WTC11 (cell line): ENCODE data around the gene KLF7. TPM values are rescaled to one million over a fixed set of nuclear protein-coding genes. Genes with fewer than 3 reads are reported as not detected.

Experiments used
- ATAC-seq: fragments of 200-7000 bp; cut with Tn5 transposase; 2 replicates; pipeline ENCODE4 v1.10.0; 2021; ENCODE audit warnings: mild to moderate bottlenecking, moderate library complexity
- CTCF ChIA-PET: fragments of 300-600 bp; sonication (Branson Sonifier 250); formaldehyde crosslinking; loops from one replicate; lab custom pipeline; 2021; ENCODE audit warnings: antibody characterized with exemption; lab: Charles Lee
- POLR2A ChIA-PET: fragments of 350-600 bp; sonication (Branson Sonifier 250); formaldehyde crosslinking; loops from one replicate; lab custom pipeline; 2021; ENCODE audit warnings: antibody characterized with exemption; lab: Charles Lee
- DNase-seq: peaks from one replicate; pipeline ENCODE4 v3.0.0; 2021; ENCODE audit warnings: low spot score
- H3K27ac Mint-ChIP-seq: 2 replicates; pipeline ENCODE4 v1.8.0; 2021; ENCODE audit warnings: mixed read lengths
- H3K27me3 Mint-ChIP-seq: 2 replicates; pipeline ENCODE4 v1.8.0; 2021; ENCODE audit warnings: low read depth, mild to moderate bottlenecking, moderate library complexity, mixed read lengths
- H3K36me3 Mint-ChIP-seq: 2 replicates; pipeline ENCODE4 v1.8.0; 2021; ENCODE audit warnings: mixed read lengths
- H3K4me1 Mint-ChIP-seq: 2 replicates; pipeline ENCODE4 v1.8.0; 2022; ENCODE audit warnings: mixed read lengths
- H3K4me3 Mint-ChIP-seq: 2 replicates; pipeline ENCODE4 v1.8.0; 2021; ENCODE audit warnings: mild to moderate bottlenecking, moderate library complexity, mixed read lengths
- H3K9me3 Mint-ChIP-seq: 2 replicates; pipeline ENCODE4 v1.8.0; 2021; ENCODE audit warnings: mixed read lengths
- CBFB ChIP-seq: sonication (generic); formaldehyde crosslinking; IDR thresholded peaks from 2 replicates; pipeline ENCODE4 v1.8.1; 2022; ENCODE audit warnings: mild to moderate bottlenecking, low read depth, missing genetic modification reagents
- CDX4 ChIP-seq: fragments of 250-450 bp; sonication (Bioruptor Pico); IDR thresholded peaks from 2 replicates; pipeline ENCODE4 v1.9.0; 2021; ENCODE audit warnings: moderate library complexity, mild to moderate bottlenecking, inconsistent platforms, borderline replicate concordance
- CREM ChIP-seq: sonication (generic); formaldehyde crosslinking; IDR thresholded peaks from 2 replicates; pipeline ENCODE4 v1.8.1; 2022; ENCODE audit warnings: mild to moderate bottlenecking, missing genetic modification reagents, moderate library complexity
- ERG ChIP-seq: fragments of 250-450 bp; sonication (Bioruptor Pico); IDR thresholded peaks from 2 replicates; pipeline ENCODE4 v1.8.0; 2021; ENCODE audit warnings: mild to moderate bottlenecking
- ESRRA ChIP-seq: sonication (generic); formaldehyde crosslinking; IDR thresholded peaks from 2 replicates; pipeline ENCODE4 v1.8.1; 2022; ENCODE audit warnings: mild to moderate bottlenecking, missing genetic modification reagents, borderline replicate concordance
- ETV6 ChIP-seq: sonication (generic); formaldehyde crosslinking; IDR thresholded peaks from 2 replicates; pipeline ENCODE4 v1.8.1; 2022; ENCODE audit warnings: mild to moderate bottlenecking, missing genetic modification reagents
- GTF2I ChIP-seq: fragments of 250-450 bp; sonication (Bioruptor Pico); conservative IDR thresholded peaks from 2 replicates; pipeline ENCODE4 v1.4.0; 2021; ENCODE audit warnings: mild to moderate bottlenecking
- IRF2 ChIP-seq: sonication (generic); formaldehyde crosslinking; IDR thresholded peaks from 2 replicates; pipeline ENCODE4 v1.8.0; 2022; ENCODE audit warnings: low read depth, missing genetic modification reagents, borderline replicate concordance
- NR2C2 ChIP-seq: sonication (generic); formaldehyde crosslinking; IDR thresholded peaks from 2 replicates; pipeline ENCODE4 v1.8.0; 2022; ENCODE audit warnings: mild to moderate bottlenecking, missing genetic modification reagents
- RELA ChIP-seq: sonication (generic); formaldehyde crosslinking; IDR thresholded peaks from 2 replicates; pipeline ENCODE4 v1.8.1; 2022; ENCODE audit warnings: missing genetic modification reagents, mild to moderate bottlenecking, borderline replicate concordance
- SMAD3 ChIP-seq: sonication (generic); formaldehyde crosslinking; IDR thresholded peaks from 2 replicates; pipeline ENCODE4 v1.8.0; 2022; ENCODE audit warnings: missing genetic modification reagents, mild to moderate bottlenecking, borderline replicate concordance
- TEAD4 ChIP-seq: sonication (generic); formaldehyde crosslinking; IDR thresholded peaks from 2 replicates; pipeline ENCODE4 v1.8.0; 2022; ENCODE audit warnings: mild to moderate bottlenecking, missing genetic modification reagents
- USF1 ChIP-seq: sonication (generic); formaldehyde crosslinking; IDR thresholded peaks from 2 replicates; pipeline ENCODE4 v1.8.0; 2022; ENCODE audit warnings: mild to moderate bottlenecking, missing genetic modification reagents
- ZNF219 ChIP-seq: sonication (generic); formaldehyde crosslinking; IDR thresholded peaks from 2 replicates; pipeline ENCODE4 v1.8.0; 2023; ENCODE audit warnings: missing genetic modification reagents, mild to moderate bottlenecking, borderline replicate concordance
- ZNF263 ChIP-seq: sonication (generic); formaldehyde crosslinking; IDR thresholded peaks from 2 replicates; pipeline ENCODE4 v1.8.1; 2022; ENCODE audit warnings: low read depth, mild to moderate bottlenecking, moderate library complexity, missing genetic modification reagents
- ZNF317 ChIP-seq: sonication (generic); formaldehyde crosslinking; IDR thresholded peaks from 2 replicates; pipeline ENCODE4 v1.8.1; 2023; ENCODE audit warnings: low read depth, mild to moderate bottlenecking, moderate library complexity, missing genetic modification reagents, borderline replicate concordance
- total RNA-seq: library from RNA; stranded (reverse); gene quantifications from 3 replicates; pipeline ENCODE4 v1.2.3, GENCODE V29; 2021
- TF ChIP-seq, protein P1 (sequence below): fragments of 200-600 bp; IDR thresholded peaks from 2 replicates; pipeline ENCODE4 v1.8.0; 2022; ENCODE audit warnings: antibody characterized with exemption
- TF ChIP-seq, protein P2 (sequence below): sonication (generic); formaldehyde crosslinking; IDR thresholded peaks from 2 replicates; pipeline ENCODE4 v1.8.0; 2023; ENCODE audit warnings: missing genetic modification reagents, mild to moderate bottlenecking, borderline replicate concordance
- TF ChIP-seq, protein P3 (sequence below): sonication (generic); formaldehyde crosslinking; IDR thresholded peaks from 2 replicates; pipeline ENCODE4 v1.8.0; 2022; ENCODE audit warnings: missing genetic modification reagents
- TF ChIP-seq, protein P4 (sequence below): fragments of 250-450 bp; sonication (Bioruptor Pico); IDR thresholded peaks from 2 replicates; pipeline ENCODE4 v1.9.0; 2021; ENCODE audit warnings: mild to moderate bottlenecking
- TF ChIP-seq, protein P5 (sequence below): fragments of 250-450 bp; sonication (Bioruptor Pico); IDR thresholded peaks from 2 replicates; pipeline ENCODE4 v2.1.2; 2022; ENCODE audit warnings: mild to moderate bottlenecking, moderate library complexity

The KLF7 gene
- total RNA-seq, 1 experiment from 2014 or later = 25.4 TPM

- no peak for DNase-seq
- H3K4me3 Mint-ChIP-seq = no peak overlapping the region
- POLR2A ChIA-PET = no interaction called here
- CTCF ChIA-PET = no interaction called here
- H3K36me3 Mint-ChIP-seq = no peaks in the 10 kb centered on the region
- no peaks in the 10 kb centered on the region for H3K9me3 Mint-ChIP-seq
- H3K27ac Mint-ChIP-seq = no peak overlapping the region
- no peak for TF ChIP-seq RELA (CRISPR knock-in tag)
- TF ChIP-seq ETV6 (CRISPR knock-in tag) = no peak
- TF ChIP-seq CBFB = no peak
- TF ChIP-seq TEAD4 = no peak
- TF ChIP-seq, protein P1, sequence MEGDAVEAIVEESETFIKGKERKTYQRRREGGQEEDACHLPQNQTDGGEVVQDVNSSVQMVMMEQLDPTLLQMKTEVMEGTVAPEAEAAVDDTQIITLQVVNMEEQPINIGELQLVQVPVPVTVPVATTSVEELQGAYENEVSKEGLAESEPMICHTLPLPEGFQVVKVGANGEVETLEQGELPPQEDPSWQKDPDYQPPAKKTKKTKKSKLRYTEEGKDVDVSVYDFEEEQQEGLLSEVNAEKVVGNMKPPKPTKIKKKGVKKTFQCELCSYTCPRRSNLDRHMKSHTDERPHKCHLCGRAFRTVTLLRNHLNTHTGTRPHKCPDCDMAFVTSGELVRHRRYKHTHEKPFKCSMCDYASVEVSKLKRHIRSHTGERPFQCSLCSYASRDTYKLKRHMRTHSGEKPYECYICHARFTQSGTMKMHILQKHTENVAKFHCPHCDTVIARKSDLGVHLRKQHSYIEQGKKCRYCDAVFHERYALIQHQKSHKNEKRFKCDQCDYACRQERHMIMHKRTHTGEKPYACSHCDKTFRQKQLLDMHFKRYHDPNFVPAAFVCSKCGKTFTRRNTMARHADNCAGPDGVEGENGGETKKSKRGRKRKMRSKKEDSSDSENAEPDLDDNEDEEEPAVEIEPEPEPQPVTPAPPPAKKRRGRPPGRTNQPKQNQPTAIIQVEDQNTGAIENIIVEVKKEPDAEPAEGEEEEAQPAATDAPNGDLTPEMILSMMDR = no peak
- TF ChIP-seq GTF2I (CRISPR knock-in tag) = no peak
- no peak for TF ChIP-seq ZNF317
- TF ChIP-seq CREM (CRISPR knock-in tag) = no peak
- no peak for TF ChIP-seq USF1 (CRISPR knock-in tag)
- no peak for TF ChIP-seq ZNF219 (CRISPR knock-in tag)
- no peak for TF ChIP-seq ERG
- TF ChIP-seq IRF2 (CRISPR knock-in tag) = no peak
- no peak for TF ChIP-seq CDX4 (CRISPR knock-in tag)
- TF ChIP-seq, protein P2, sequence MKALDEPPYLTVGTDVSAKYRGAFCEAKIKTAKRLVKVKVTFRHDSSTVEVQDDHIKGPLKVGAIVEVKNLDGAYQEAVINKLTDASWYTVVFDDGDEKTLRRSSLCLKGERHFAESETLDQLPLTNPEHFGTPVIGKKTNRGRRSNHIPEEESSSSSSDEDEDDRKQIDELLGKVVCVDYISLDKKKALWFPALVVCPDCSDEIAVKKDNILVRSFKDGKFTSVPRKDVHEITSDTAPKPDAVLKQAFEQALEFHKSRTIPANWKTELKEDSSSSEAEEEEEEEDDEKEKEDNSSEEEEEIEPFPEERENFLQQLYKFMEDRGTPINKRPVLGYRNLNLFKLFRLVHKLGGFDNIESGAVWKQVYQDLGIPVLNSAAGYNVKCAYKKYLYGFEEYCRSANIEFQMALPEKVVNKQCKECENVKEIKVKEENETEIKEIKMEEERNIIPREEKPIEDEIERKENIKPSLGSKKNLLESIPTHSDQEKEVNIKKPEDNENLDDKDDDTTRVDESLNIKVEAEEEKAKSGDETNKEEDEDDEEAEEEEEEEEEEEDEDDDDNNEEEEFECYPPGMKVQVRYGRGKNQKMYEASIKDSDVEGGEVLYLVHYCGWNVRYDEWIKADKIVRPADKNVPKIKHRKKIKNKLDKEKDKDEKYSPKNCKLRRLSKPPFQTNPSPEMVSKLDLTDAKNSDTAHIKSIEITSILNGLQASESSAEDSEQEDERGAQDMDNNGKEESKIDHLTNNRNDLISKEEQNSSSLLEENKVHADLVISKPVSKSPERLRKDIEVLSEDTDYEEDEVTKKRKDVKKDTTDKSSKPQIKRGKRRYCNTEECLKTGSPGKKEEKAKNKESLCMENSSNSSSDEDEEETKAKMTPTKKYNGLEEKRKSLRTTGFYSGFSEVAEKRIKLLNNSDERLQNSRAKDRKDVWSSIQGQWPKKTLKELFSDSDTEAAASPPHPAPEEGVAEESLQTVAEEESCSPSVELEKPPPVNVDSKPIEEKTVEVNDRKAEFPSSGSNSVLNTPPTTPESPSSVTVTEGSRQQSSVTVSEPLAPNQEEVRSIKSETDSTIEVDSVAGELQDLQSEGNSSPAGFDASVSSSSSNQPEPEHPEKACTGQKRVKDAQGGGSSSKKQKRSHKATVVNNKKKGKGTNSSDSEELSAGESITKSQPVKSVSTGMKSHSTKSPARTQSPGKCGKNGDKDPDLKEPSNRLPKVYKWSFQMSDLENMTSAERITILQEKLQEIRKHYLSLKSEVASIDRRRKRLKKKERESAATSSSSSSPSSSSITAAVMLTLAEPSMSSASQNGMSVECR (CRISPR knock-in tag) = no peak
- ATAC-seq = no peak
- H3K4me1 Mint-ChIP-seq = no peaks in the 10 kb centered on the region; the same call in 1 of the 2 replicates
- no peaks in the 10 kb centered on the region for H3K27me3 Mint-ChIP-seq
Observed at GRCh38 chr2:207201416-207201815, 35.7 kb upstream of the KLF7 start.

DNA sequence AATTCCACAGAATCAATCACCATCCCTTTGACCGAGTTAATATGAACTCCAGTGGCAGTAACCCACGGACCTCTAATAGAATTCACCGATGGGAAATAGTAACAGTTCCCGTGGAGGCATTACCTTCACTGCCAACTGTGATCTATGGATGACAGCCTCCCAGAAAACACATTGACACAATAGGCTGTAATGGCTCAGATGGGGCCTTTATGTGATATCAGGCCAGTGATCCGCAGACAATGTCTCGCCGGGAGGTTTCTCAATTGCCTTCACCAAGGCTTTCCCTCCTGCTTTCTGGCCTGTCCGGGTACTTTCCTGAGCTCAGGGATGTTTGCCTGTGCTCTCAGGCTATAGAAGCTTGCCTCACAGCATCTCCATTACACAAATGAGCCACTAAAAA, 34.4 kb upstream of the KLF7 start:
- no peaks in the 10 kb centered on the region for H3K36me3 Mint-ChIP-seq
- no peak for DNase-seq
- TF ChIP-seq ZNF263 (CRISPR knock-in tag) (no peak), SMAD3 (CRISPR knock-in tag) (no peak), ESRRA (CRISPR knock-in tag) (no peak), NR2C2 (no peak)
- TF ChIP-seq, protein P3, sequence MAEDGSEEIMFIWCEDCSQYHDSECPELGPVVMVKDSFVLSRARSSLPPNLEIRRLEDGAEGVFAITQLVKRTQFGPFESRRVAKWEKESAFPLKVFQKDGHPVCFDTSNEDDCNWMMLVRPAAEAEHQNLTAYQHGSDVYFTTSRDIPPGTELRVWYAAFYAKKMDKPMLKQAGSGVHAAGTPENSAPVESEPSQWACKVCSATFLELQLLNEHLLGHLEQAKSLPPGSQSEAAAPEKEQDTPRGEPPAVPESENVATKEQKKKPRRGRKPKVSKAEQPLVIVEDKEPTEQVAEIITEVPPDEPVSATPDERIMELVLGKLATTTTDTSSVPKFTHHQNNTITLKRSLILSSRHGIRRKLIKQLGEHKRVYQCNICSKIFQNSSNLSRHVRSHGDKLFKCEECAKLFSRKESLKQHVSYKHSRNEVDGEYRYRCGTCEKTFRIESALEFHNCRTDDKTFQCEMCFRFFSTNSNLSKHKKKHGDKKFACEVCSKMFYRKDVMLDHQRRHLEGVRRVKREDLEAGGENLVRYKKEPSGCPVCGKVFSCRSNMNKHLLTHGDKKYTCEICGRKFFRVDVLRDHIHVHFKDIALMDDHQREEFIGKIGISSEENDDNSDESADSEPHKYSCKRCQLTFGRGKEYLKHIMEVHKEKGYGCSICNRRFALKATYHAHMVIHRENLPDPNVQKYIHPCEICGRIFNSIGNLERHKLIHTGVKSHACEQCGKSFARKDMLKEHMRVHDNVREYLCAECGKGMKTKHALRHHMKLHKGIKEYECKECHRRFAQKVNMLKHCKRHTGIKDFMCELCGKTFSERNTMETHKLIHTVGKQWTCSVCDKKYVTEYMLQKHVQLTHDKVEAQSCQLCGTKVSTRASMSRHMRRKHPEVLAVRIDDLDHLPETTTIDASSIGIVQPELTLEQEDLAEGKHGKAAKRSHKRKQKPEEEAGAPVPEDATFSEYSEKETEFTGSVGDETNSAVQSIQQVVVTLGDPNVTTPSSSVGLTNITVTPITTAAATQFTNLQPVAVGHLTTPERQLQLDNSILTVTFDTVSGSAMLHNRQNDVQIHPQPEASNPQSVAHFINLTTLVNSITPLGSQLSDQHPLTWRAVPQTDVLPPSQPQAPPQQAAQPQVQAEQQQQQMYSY (CRISPR knock-in tag) = no peak
- TF ChIP-seq, protein P4, sequence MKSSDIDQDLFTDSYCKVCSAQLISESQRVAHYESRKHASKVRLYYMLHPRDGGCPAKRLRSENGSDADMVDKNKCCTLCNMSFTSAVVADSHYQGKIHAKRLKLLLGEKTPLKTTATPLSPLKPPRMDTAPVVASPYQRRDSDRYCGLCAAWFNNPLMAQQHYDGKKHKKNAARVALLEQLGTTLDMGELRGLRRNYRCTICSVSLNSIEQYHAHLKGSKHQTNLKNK (CRISPR knock-in tag) = no peak
- TF ChIP-seq, protein P5, sequence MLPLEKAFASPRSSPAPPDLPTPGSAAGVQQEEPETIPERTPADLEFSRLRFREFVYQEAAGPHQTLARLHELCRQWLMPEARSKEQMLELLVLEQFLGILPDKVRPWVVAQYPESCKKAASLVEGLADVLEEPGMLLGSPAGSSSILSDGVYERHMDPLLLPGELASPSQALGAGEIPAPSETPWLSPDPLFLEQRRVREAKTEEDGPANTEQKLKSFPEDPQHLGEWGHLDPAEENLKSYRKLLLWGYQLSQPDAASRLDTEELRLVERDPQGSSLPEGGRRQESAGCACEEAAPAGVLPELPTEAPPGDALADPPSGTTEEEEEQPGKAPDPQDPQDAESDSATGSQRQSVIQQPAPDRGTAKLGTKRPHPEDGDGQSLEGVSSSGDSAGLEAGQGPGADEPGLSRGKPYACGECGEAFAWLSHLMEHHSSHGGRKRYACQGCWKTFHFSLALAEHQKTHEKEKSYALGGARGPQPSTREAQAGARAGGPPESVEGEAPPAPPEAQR (CRISPR knock-in tag) = no peak

More for the DNA sequence above, 34.4 kb upstream of the KLF7 start:
- no peak overlapping the region for H3K27ac Mint-ChIP-seq
- H3K27me3 Mint-ChIP-seq = no peaks in the 10 kb centered on the region
- no peak; the same call in 1 of the 2 replicates for ATAC-seq
- no peaks in the 10 kb centered on the region; the same call in 1 of the 2 replicates for H3K4me1 Mint-ChIP-seq
- H3K4me3 Mint-ChIP-seq = no peak overlapping the region
- ChIA-PET POLR2A (no interaction called here), CTCF (no interaction called here)
- H3K9me3 Mint-ChIP-seq = no peaks in the 10 kb centered on the region
